H9 (cell line): Measurements from ENCODE around the gene PPFIA2. TPM values are rescaled to one million over a fixed set of nuclear protein-coding genes. Genes with fewer than 3 reads are reported as not detected.

Experiments
- DNase-seq: peaks from one replicate; pipeline ENCODE4 v3.0.0-alpha.2; 2017
- H2AFZ ChIP-seq: one replicate; pipeline ENCODE4 v1.6.1; 2013; ENCODE audit warnings: mild to moderate bottlenecking, low read length, control low read depth, moderate library complexity
- H2AK5ac ChIP-seq: 2 replicates; pipeline ENCODE4 v1.6.1; 2013; ENCODE audit warnings: low read length, control low read depth, mixed read lengths; ENCODE audit not compliant: insufficient read length
- H2BK120ac ChIP-seq: one replicate; pipeline ENCODE4 v1.6.1; 2013; ENCODE audit warnings: low read depth, mild to moderate bottlenecking, low read length, control low read depth, inconsistent platforms; ENCODE audit not compliant: poor library complexity, severe bottlenecking
- H2BK12ac ChIP-seq: 2 replicates; pipeline ENCODE4 v1.6.1; 2013; ENCODE audit warnings: low read length, control low read depth, mixed read lengths, low read depth; ENCODE audit not compliant: insufficient read length
- H2BK15ac ChIP-seq: 2 replicates; pipeline ENCODE4 v1.6.1; 2013; ENCODE audit warnings: low read depth, low read length, control low read depth
- H2BK20ac ChIP-seq: one replicate; pipeline ENCODE4 v1.6.1; 2013; ENCODE audit warnings: low read depth, mild to moderate bottlenecking, low read length, control low read depth, inconsistent platforms; ENCODE audit not compliant: poor library complexity, severe bottlenecking
- H2BK5ac ChIP-seq: 2 replicates; pipeline ENCODE4 v1.6.1; 2013; ENCODE audit warnings: low read length, control low read depth, mixed read lengths; ENCODE audit not compliant: insufficient read length
- H3K14ac ChIP-seq: 2 replicates; pipeline ENCODE4 v1.6.1; 2013; ENCODE audit warnings: low read length, control low read depth; ENCODE audit not compliant: insufficient read depth
- H3K18ac ChIP-seq: 2 replicates; pipeline ENCODE4 v1.6.1; 2013; ENCODE audit warnings: low read depth, mild to moderate bottlenecking, mixed read lengths, low read length, control low read depth; ENCODE audit not compliant: insufficient read length
- H3K23ac ChIP-seq: 2 replicates; pipeline ENCODE4 v1.6.1; 2013; ENCODE audit warnings: low read length, control low read depth, mixed read lengths, low read depth; ENCODE audit not compliant: insufficient read length
- H3K23me2 ChIP-seq: 2 replicates; pipeline ENCODE4 v1.6.1; 2013; ENCODE audit warnings: low read depth, mild to moderate bottlenecking, mixed read lengths, low read length, control low read depth; ENCODE audit not compliant: insufficient read length, poor library complexity, severe bottlenecking
- H3K27ac ChIP-seq: 2 replicates; pipeline ENCODE4 v1.5.1; 2013; ENCODE audit warnings: low read length, control low read depth, mixed read lengths, low read depth; ENCODE audit not compliant: insufficient read length
- H3K27me3 ChIP-seq: 2 replicates; pipeline ENCODE4 v1.6.1; 2013; ENCODE audit warnings: low read length, control low read depth, inconsistent platforms; ENCODE audit not compliant: insufficient read depth
- H3K4ac ChIP-seq: 2 replicates; pipeline ENCODE4 v1.6.1; 2013; ENCODE audit warnings: low read depth, mild to moderate bottlenecking, control low read depth, inconsistent platforms, low read length, moderate library complexity
- H3K4me1 ChIP-seq: 2 replicates; pipeline ENCODE4 v1.6.1; 2013; ENCODE audit warnings: low read length, control low read depth, inconsistent platforms; ENCODE audit not compliant: insufficient read depth
- H3K4me2 ChIP-seq: 2 replicates; pipeline ENCODE4 v1.6.1; 2013; ENCODE audit warnings: low read length, control low read depth, mixed read lengths; ENCODE audit not compliant: insufficient read length, insufficient read depth
- H3K56ac ChIP-seq: 2 replicates; pipeline ENCODE4 v1.6.1; 2013; ENCODE audit warnings: low read depth, mild to moderate bottlenecking, mixed read lengths, low read length, control low read depth; ENCODE audit not compliant: insufficient read length
- H3K79me1 ChIP-seq: 2 replicates; pipeline ENCODE4 v1.6.1; 2013; ENCODE audit warnings: low read depth, mild to moderate bottlenecking, moderate library complexity, low read length, control low read depth, inconsistent platforms; ENCODE audit not compliant: insufficient read depth, poor library complexity, severe bottlenecking
- H3K79me2 ChIP-seq: 2 replicates; pipeline ENCODE4 v1.6.1; 2013; ENCODE audit warnings: low read length, control low read depth, inconsistent platforms; ENCODE audit not compliant: insufficient read depth
- H3K9ac ChIP-seq: 2 replicates; pipeline ENCODE4 v1.6.1; 2013; ENCODE audit warnings: low read length, control low read depth, mixed read lengths; ENCODE audit not compliant: insufficient read length; ENCODE audit errors: extremely low read depth
- H3K9me3 ChIP-seq: one replicate; pipeline ENCODE4 v1.6.1; 2013; ENCODE audit warnings: low read depth, low read length, inconsistent platforms; ENCODE audit not compliant: control insufficient read depth
- H3T11ph ChIP-seq: one replicate; pipeline ENCODE4 v1.6.1; 2013; ENCODE audit warnings: mild to moderate bottlenecking, low read length, control low read depth, inconsistent platforms
- H4K20me1 ChIP-seq: one replicate; pipeline ENCODE4 v1.6.1; 2013; ENCODE audit not compliant: control insufficient read depth, insufficient read length, insufficient read depth
- H4K5ac ChIP-seq: 2 replicates; pipeline ENCODE4 v1.6.1; 2013; ENCODE audit warnings: low read depth, mild to moderate bottlenecking, mixed read lengths, low read length, control low read depth; ENCODE audit not compliant: insufficient read length
- H4K8ac ChIP-seq: replicated peaks from 2 replicates; pipeline ENCODE4 v1.6.1; 2013; ENCODE audit warnings: low read length, control low read depth, mixed read lengths, low read depth; ENCODE audit not compliant: insufficient read length
- H4K91ac ChIP-seq: 2 replicates; pipeline ENCODE4 v1.6.1; 2013; ENCODE audit warnings: low read depth, mild to moderate bottlenecking, moderate library complexity, mixed read lengths, low read length, control low read depth; ENCODE audit not compliant: insufficient read length
- H3K27ac Mint-ChIP-seq, 3 experiments: 2 replicates in 2 of 3; 3 replicates in 1 of 3; pipeline ENCODE4 v1.8.0; 2020 to 2021; ENCODE audit warnings: mixed read lengths in 3 of 3, mild to moderate bottlenecking in 1 of 3, moderate library complexity in 1 of 3
- H3K27me3 Mint-ChIP-seq: 2 replicates; pipeline ENCODE4 v1.8.0; 2021; ENCODE audit warnings: low read depth, mild to moderate bottlenecking, moderate library complexity, mixed read lengths
- H3K36me3 Mint-ChIP-seq, 3 experiments: 2 replicates in 2 of 3; 3 replicates in 1 of 3; pipeline ENCODE4 v1.8.0; 2020 to 2021; ENCODE audit warnings: low read depth in 3 of 3, mixed read lengths in 3 of 3; ENCODE audit not compliant: insufficient read depth in 1 of 3
- H3K4me1 Mint-ChIP-seq, 2 experiments: 2 replicates each; pipeline ENCODE4 v1.8.0; 2020; ENCODE audit warnings: mixed read lengths in 2 of 2
- H3K4me3 Mint-ChIP-seq, 2 experiments: 2 replicates in 1 of 2; 3 replicates in 1 of 2; pipeline ENCODE4 v1.8.0; 2020 to 2021; ENCODE audit warnings: mild to moderate bottlenecking in 2 of 2, mixed read lengths in 2 of 2, moderate library complexity in 1 of 2
- H3K9me3 Mint-ChIP-seq, 2 experiments: 2 replicates in 1 of 2; 3 replicates in 1 of 2; pipeline ENCODE4 v1.8.0; 2020; ENCODE audit warnings: mild to moderate bottlenecking in 2 of 2, mixed read lengths in 2 of 2, moderate library complexity in 1 of 2
- CTCF ChIP-seq: fragments of 200-600 bp; sonication (generic); conservative IDR thresholded peaks from 3 replicates; pipeline ENCODE4 v1.8.0; 2021; ENCODE audit warnings: antibody characterized with exemption, mild to moderate bottlenecking
- total RNA-seq: library from RNA; stranded (reverse); gene quantifications from 2 replicates; pipeline ENCODE4 v1.2.1, GENCODE V29; 2021

The PPFIA2 gene
- total RNA-seq, 1 experiment from 2014 or later, result 1.3 TPM

- Histone ChIP-seq H2BK15ac (no peak overlapping the region), H4K5ac (no peak overlapping the region), H2AFZ (no peak overlapping the region), H2BK120ac (no peak overlapping the region), H3K23ac (no peak overlapping the region), H3K14ac (no peak overlapping the region), H3K4me1 (peaks cover 15% of the 10 kb centered on the region; the same call in 1 of the 2 replicates), H3K79me1 (no peaks in the 10 kb centered on the region), H2BK12ac (no peak overlapping the region), H4K20me1 (no peaks in the 10 kb centered on the region), H3K4ac (no peak overlapping the region), H3K23me2 (no peaks in the 10 kb centered on the region), H3K27me3 (no peaks in the 10 kb centered on the region), H3K18ac (no peak overlapping the region), H4K91ac (no peak overlapping the region), H3T11ph (no peak overlapping the region), H2AK5ac (no peak overlapping the region), H3K27ac (no peak overlapping the region), H2BK5ac (no peak overlapping the region), H3K4me2 (no peak overlapping the region), H3K56ac (no peak overlapping the region), H3K9ac (no peak overlapping the region), H3K79me2 (no peaks in the 10 kb centered on the region), H3K9me3 (no peaks in the 10 kb centered on the region), H4K8ac (no peak overlapping the region), H2BK20ac (no peak overlapping the region)
- no peak overlapping the region for H3K4me3 Mint-ChIP-seq
- peaks cover 71 to 78% of the 10 kb centered on the region in 2 experiments for H3K4me1 Mint-ChIP-seq
- no peaks in the 10 kb centered on the region; a peak in 1 of 7 replicates for H3K36me3 Mint-ChIP-seq
- H3K9me3 Mint-ChIP-seq, result no peaks in the 10 kb centered on the region
- no peak for TF ChIP-seq CTCF
- H3K27ac Mint-ChIP-seq, result peak overlapping the region in 1 of 3 experiments; percentile 45; a peak in 2 of 7 replicates
- no peaks in the 10 kb centered on the region for H3K27me3 Mint-ChIP-seq
- DNase-seq, result no peak
Measured at GRCh38 chr12:81209012-81209411, 550.1 kb downstream of the PPFIA2 start.
